Fibroblast of villous mesenchyme (primary cell): Measurements from ENCODE around the gene PIK3CG. TPM values are rescaled to one million over a fixed set of nuclear protein-coding genes. Genes with fewer than 3 reads are reported as not detected.

Experiments
- DNase-seq: peaks from one replicate; pipeline ENCODE4 v3.0.0-alpha.2; 2010; ENCODE audit warnings: low read depth
- H3K4me3 ChIP-seq: 2 replicates; pipeline ENCODE4 v1.5.1; 2011; ENCODE audit warnings: low read depth, mild to moderate bottlenecking, low read length
- total RNA-seq: library from RNA; depleted of rRNA; stranded (reverse); fragments of >200 nt; gene quantifications from 2 replicates; pipeline ENCODE4 v1.2.3, GENCODE V29; 2012
- TF ChIP-seq, protein P1 (sequence below): IDR thresholded peaks from 2 replicates; pipeline ENCODE4 v1.5.1; 2012; ENCODE audit warnings: low read depth, mild to moderate bottlenecking, low read length; ENCODE audit not compliant: insufficient read depth

Gene PIK3CG
- total RNA-seq, 1 donor, result 0.43 TPM

DNA sequence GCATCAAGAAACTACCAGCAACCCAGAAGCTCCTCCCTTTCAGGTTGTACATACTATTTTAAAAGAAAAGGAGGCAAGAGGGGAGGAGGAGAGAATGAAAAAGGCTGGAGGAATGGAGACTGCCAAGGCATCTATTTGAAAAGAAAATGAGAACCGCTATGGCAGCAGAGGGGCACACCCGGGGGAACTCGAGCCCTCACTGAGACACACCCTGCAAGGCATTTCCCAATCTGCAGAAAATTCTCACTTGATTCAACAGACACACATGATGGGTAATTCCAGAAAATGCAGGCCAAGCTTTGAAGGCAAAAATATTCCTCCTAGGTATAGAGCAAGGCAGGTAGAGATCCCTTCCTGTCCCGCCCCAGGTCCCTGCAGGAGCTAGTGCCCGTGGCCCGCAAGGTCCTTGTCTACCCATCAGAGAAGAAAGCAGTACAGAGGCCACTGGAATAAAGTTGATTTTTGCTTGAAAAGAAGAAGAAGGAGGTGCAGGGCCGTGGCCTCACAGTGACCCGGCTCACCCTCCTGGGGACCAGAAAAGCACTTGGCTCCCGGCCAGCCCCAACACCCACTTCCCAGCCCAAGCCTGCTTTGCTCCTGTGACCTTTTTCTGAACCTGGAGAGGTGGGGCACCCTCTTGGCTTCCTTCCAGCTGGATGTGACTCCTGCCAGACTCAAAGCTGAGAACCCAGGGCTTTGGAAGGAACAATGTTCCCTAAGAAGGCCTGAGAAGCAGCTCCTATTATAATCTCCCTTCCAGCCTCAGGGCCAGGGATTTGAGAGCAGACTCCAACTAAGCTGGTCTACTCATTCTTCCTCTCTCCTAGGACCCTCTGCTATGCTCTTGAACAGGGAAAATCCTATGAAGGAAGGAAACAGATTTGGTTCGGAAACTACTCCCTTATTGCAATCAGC lies 6.2 kb upstream of the PIK3CG start:
- TF ChIP-seq, protein P1, sequence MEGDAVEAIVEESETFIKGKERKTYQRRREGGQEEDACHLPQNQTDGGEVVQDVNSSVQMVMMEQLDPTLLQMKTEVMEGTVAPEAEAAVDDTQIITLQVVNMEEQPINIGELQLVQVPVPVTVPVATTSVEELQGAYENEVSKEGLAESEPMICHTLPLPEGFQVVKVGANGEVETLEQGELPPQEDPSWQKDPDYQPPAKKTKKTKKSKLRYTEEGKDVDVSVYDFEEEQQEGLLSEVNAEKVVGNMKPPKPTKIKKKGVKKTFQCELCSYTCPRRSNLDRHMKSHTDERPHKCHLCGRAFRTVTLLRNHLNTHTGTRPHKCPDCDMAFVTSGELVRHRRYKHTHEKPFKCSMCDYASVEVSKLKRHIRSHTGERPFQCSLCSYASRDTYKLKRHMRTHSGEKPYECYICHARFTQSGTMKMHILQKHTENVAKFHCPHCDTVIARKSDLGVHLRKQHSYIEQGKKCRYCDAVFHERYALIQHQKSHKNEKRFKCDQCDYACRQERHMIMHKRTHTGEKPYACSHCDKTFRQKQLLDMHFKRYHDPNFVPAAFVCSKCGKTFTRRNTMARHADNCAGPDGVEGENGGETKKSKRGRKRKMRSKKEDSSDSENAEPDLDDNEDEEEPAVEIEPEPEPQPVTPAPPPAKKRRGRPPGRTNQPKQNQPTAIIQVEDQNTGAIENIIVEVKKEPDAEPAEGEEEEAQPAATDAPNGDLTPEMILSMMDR, result no peak
- H3K4me3 ChIP-seq, result no peak overlapping the region
- DNase-seq, result no peak

GRCh38 chr7:106862317-106863089 lies 2.6 kb upstream of the PIK3CG start:
- DNase-seq, result peak; percentile 54
- TF ChIP-seq, protein P1, result no peak
- H3K4me3 ChIP-seq, result no peak overlapping the region

- H3K4me3 ChIP-seq, result no peak overlapping the region
- no peak for DNase-seq
- TF ChIP-seq, protein P1, result no peak
Measured at GRCh38 chr7:106863274-106863997, 1.6 kb upstream of the PIK3CG start.

GRCh38 chr7:106864298-106865081 lies 592 bp upstream of the PIK3CG start:
- TF ChIP-seq, protein P1, result no peak
- DNase-seq, result no peak
- no peak overlapping the region for H3K4me3 ChIP-seq

- TF ChIP-seq, protein P1, result no peak
- H3K4me3 ChIP-seq, result no peak overlapping the region
- DNase-seq, result no peak
Measured at GRCh38 chr7:106866298-106867281, 1.5 kb downstream of the PIK3CG start.
